ENCODE results near the gene OR5M11. TPM values are rescaled to one million over a fixed set of nuclear protein-coding genes. Genes with fewer than 3 reads are reported as not detected.
"Not testable (repeated sequence)": the region's sequence is repeated elsewhere in the genome, so short reads cannot be mapped to it uniquely, and the experiment has no call there.

OR5M11 gene
- total and polyA plus RNA-seq, 4 donors: not detected

- TF ChIP-seq, protein P1, sequence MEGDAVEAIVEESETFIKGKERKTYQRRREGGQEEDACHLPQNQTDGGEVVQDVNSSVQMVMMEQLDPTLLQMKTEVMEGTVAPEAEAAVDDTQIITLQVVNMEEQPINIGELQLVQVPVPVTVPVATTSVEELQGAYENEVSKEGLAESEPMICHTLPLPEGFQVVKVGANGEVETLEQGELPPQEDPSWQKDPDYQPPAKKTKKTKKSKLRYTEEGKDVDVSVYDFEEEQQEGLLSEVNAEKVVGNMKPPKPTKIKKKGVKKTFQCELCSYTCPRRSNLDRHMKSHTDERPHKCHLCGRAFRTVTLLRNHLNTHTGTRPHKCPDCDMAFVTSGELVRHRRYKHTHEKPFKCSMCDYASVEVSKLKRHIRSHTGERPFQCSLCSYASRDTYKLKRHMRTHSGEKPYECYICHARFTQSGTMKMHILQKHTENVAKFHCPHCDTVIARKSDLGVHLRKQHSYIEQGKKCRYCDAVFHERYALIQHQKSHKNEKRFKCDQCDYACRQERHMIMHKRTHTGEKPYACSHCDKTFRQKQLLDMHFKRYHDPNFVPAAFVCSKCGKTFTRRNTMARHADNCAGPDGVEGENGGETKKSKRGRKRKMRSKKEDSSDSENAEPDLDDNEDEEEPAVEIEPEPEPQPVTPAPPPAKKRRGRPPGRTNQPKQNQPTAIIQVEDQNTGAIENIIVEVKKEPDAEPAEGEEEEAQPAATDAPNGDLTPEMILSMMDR (IDR thresholded peaks at IDR 0.05; ENCODE audit: low read depth, low read length, missing input control): no peak
- no peak for TF ChIP-seq YY1 (IDR thresholded peaks at IDR 0.05)
- TF ChIP-seq RXRA (IDR thresholded peaks at IDR 0.05): no peak
- no peak for TF ChIP-seq MAX (IDR thresholded peaks at IDR 0.05)
Observed at GRCh38 chr11:56577621-56578020, 34.6 kb upstream of the OR5M11 start, which contains the start of gene OR5M10 (continued).

DNA sequence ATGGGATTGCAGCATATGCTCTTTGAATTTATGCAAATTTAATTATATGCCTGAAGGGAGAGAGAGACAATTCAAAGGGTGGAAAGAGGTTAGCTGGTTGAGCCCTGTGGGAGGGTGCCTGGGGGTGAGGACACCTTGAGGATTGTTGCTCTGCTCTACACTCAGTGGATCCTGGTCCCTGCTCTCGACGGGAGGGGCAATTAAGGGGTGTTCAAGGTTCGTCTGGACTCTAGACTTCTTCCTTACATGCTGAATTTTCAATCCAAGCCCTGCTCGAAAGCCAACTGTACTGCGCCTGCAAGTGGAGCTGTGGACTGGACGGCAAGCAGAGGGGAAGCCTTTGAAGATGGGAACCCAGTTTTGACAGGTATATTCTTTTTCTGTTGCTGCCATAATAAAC, 15.5 kb upstream of the OR5M11 start:
- H3K27me3 ChIP-seq (ENCODE audit: control insufficient read depth in 4 of 4, insufficient read depth in 4 of 4, low read length in 3 of 4): no peaks in the 10 kb centered on the region
- TF ChIP-seq GABPA (IDR thresholded peaks at IDR 0.05 in 1 of 2, conservative IDR thresholded peaks at IDR 0.05 in 1 of 2): no peak
- TF ChIP-seq, protein P2, sequence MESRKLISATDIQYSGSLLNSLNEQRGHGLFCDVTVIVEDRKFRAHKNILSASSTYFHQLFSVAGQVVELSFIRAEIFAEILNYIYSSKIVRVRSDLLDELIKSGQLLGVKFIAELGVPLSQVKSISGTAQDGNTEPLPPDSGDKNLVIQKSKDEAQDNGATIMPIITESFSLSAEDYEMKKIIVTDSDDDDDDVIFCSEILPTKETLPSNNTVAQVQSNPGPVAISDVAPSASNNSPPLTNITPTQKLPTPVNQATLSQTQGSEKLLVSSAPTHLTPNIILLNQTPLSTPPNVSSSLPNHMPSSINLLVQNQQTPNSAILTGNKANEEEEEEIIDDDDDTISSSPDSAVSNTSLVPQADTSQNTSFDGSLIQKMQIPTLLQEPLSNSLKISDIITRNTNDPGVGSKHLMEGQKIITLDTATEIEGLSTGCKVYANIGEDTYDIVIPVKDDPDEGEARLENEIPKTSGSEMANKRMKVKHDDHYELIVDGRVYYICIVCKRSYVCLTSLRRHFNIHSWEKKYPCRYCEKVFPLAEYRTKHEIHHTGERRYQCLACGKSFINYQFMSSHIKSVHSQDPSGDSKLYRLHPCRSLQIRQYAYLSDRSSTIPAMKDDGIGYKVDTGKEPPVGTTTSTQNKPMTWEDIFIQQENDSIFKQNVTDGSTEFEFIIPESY (IDR thresholded peaks at IDR 0.05): no peak
- no peak for TF ChIP-seq RXRA (IDR thresholded peaks at IDR 0.05)
- TF ChIP-seq HNF4G (IDR thresholded peaks at IDR 0.05): no peak
- no peak for TF ChIP-seq NR2F2 (IDR thresholded peaks at IDR 0.05)
- TF ChIP-seq EGR1 (IDR thresholded peaks at IDR 0.05; ENCODE audit: low read depth in 2 of 2): no peak
- TF ChIP-seq REST (IDR thresholded peaks at IDR 0.05): no peak
- no peak for TF ChIP-seq JUND (IDR thresholded peaks at IDR 0.05)
- no peak for TF ChIP-seq TAF1 (conservative IDR thresholded peaks at IDR 0.05)
- TF ChIP-seq, protein P1 (IDR thresholded peaks at IDR 0.05; ENCODE audit: low read depth, low read length, missing input control): no peak
- TF ChIP-seq SP1 (IDR thresholded peaks at IDR 0.05): no peak
- no peak for TF ChIP-seq FOXA2 (IDR thresholded peaks at IDR 0.05)
- TF ChIP-seq ATF3 (IDR thresholded peaks at IDR 0.05): no peak
- no peak for TF ChIP-seq MAX (IDR thresholded peaks at IDR 0.05)
- TF ChIP-seq HNF4A (conservative IDR thresholded peaks at IDR 0.05): no peak
- no peaks in the 10 kb centered on the region for H3K9me3 ChIP-seq (ENCODE audit: control insufficient read depth in 4 of 4, low read length in 3 of 4)
- H3K4me3 ChIP-seq (ENCODE audit: low read depth in 1 of 3, low read length in 3 of 3): no peak overlapping the region
- WGBS: 44% methylated on average over 6 of the region's 6 CpGs
- H3K27ac ChIP-seq (ENCODE audit: low read depth in 1 of 2, low read length in 2 of 2): no peak overlapping the region
- H3K36me3 ChIP-seq (ENCODE audit: control insufficient read depth in 4 of 4, insufficient read depth in 3 of 4, low read depth in 1 of 4, low read length in 3 of 4): no peaks in the 10 kb centered on the region
- H3K9ac ChIP-seq (ENCODE audit: low read depth in 1 of 2, low read length in 2 of 2): no peak overlapping the region
- no peaks in the 10 kb centered on the region for H3K4me1 ChIP-seq (ENCODE audit: control insufficient read depth in 4 of 4, insufficient read depth in 4 of 4, low read length in 3 of 4)
- no peak for DNase-seq (ENCODE audit: low spot score)

DNA sequence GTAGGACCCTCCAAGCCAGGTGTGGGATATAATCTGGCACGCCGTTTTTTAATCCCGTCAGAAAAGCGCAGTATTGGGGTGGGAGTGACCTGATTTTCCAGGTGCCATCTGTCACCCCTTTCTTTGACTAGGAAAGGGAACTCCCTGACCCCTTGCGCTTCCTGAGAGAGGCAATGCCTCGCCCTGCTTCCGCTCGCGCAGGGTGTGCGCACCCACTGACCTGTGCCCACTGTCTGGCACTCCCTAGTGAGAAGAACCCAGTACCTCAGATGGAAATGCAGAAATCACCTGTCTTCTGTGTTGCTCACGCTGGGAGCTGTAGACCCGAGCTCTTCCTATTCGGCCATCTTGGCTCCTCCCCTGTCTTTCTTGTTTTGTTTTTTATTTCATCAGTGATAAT, 11.6 kb upstream of the OR5M11 start:
- H3K36me3 ChIP-seq (ENCODE audit: control insufficient read depth in 4 of 4, insufficient read depth in 3 of 4, low read depth in 1 of 4, low read length in 3 of 4); H3K27ac ChIP-seq (ENCODE audit: low read depth in 1 of 2, low read length in 2 of 2); DNase-seq (ENCODE audit: low spot score); H3K4me3 ChIP-seq (ENCODE audit: low read depth in 1 of 3, low read length in 3 of 3); H3K4me1 ChIP-seq (ENCODE audit: control insufficient read depth in 4 of 4, insufficient read depth in 4 of 4, low read length in 3 of 4); H3K9me3 ChIP-seq (ENCODE audit: control insufficient read depth in 4 of 4, low read length in 3 of 4); H3K27me3 ChIP-seq (ENCODE audit: control insufficient read depth in 4 of 4, insufficient read depth in 4 of 4, low read length in 3 of 4); H3K9ac ChIP-seq (ENCODE audit: low read depth in 1 of 2, low read length in 2 of 2): not testable (repeated sequence)
- 83% methylated on average over 13 of the region's 13 CpGs for WGBS

All from liver (tissue), 9 donors.